DMS153 treated with DMSO at 0.1 percent for 48 hours (cell line): Measurements from ENCODE around the gene HSPA14.
"Not testable (repeated sequence)": the region's sequence is repeated elsewhere in the genome, so short reads cannot be mapped to it uniquely, and the experiment has no call there.

Experiments
- DNase-seq: peaks from one replicate; lab custom pipeline; 2025; ENCODE audit not compliant: unreplicated experiment; lab: John Stamatoyannopoulos, UW

HSPA14 gene

DNA sequence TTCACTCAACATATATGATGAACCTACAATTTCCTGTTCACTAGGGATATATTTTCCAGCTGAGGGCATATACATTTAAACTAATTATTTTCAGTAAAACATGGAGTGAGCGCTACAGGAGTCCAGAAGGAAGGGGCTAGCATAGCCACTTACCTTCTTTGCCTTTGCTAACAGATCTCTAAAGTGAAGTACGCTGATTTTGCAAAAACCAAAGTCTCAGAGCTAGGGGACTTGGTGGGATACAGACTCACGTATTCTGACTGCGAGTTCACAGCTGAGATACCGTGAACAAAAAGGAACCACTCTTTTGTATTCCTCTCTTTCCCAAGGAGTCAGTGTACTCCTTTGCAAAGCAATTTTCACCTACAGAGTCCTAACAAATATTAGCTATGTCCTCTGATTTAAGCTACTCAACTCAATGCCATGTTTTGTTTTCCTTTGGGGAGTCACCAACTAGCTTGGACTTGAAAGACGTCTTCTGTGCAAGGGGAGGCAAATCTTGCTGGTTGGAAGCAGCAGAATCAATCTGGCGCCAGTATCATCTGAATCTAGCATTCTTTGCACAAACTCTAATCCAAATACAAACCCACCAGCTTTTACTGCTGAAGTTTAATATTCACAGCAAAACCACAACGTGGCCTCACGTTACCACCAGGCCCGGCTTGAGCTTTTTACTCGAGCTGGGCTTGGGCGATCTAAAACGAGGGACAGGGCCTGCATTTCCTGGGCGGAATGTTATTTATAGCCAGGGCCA is 926 bp upstream of the HSPA14 start:
- no peak for DNase-seq

DNA sequence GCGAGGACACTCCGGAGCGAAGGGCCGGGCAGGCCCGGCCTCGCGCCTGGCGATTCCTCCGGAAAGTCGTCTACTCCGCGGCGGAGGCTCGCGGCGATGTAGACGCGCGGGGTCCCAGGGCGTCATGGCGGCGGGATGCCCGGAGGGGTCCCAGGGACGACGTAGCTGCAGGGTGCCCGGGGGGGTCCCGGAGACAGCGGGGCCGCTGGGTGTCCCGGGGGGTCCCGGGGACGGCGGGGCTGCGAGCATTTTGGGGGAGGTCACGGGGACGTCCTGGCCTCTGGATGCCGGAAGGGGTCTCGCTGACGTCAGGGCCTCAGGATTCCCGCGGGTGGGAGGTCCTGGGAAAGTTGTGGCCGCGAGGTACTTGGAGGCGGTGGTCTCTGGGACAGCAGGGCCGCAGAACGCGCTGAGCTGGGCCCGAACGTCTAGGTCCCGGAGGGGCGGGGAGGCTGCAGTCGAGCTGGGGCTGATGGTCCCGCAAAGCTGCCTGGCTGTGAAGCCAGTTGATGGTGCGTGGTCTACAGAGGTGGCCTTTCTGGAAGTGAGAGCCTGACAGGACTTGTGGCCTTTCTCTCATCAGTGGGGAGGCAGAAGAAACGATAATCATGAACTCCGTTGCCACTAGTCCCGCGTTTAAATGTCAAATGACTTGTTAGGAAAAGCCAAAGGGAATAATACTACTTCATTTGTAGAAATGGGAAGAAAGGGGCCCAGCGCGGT is 637 bp downstream of the HSPA14 start:
- DNase-seq = no peak

- no peak for DNase-seq
Measured at GRCh38 chr10:14839305-14839695, 1.2 kb downstream of the HSPA14 start.

DNA sequence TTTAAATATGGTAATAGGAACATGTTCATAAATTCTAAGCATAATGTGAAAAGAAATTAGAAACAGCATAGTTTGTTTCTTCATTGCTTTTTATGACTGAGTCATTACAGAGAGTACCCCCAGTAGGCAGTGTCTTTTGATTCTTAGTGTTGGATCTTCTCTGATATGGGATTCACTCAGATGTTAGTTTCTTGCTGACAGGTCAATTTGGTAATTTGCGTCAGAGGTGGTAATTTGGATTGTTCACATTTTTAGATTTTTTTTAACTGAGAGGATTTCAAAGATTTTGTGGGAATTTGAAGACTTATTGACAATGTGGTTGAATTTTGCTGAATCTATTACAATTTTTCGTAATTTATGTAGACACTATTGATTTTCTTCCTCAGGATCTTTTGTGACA is 2.1 kb downstream of the HSPA14 start:
- DNase-seq = no peak

GRCh38 chr10:14843327-14843988 is 5.4 kb downstream of the HSPA14 start:
- no peak for DNase-seq

GRCh38 chr10:14844948-14845347 is 6.8 kb downstream of the HSPA14 start:
- no peak for DNase-seq

GRCh38 chr10:14852236-14852635 is 14.1 kb downstream of the HSPA14 start:
- no peak for DNase-seq

GRCh38 chr10:14855453-14855852 is 17.3 kb downstream of the HSPA14 start:
- no peak for DNase-seq

DNA sequence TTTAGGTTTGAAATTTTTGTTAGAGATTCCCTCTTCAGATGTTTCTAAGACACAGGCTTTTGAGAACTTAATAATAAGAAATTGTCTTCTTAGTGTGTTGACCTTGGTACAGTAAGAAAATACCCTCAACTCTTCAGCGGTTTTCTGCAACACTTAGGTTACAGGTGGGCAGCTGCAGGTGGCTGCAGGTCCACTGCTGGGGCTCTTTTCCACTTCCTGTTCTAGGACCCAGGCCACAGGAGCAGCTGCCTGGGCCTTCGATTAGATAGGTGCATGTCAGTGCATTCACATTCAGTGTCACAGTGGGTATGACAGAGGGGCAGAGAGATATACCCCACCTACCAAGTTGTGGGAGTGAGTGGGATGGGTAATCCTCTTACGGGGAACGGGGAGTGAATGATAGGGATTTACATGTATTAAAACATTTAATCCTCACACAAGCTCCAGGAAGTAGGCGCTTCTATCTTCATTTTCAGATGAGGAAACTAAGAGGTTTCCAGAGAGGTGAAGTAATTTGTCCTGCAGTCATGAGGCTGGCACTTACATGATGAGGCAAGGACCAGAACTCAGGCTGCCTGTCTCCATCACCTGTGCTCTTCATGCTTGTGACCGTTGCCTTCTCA is 20.3 kb downstream of the HSPA14 start:
- DNase-seq = no peak

DNA sequence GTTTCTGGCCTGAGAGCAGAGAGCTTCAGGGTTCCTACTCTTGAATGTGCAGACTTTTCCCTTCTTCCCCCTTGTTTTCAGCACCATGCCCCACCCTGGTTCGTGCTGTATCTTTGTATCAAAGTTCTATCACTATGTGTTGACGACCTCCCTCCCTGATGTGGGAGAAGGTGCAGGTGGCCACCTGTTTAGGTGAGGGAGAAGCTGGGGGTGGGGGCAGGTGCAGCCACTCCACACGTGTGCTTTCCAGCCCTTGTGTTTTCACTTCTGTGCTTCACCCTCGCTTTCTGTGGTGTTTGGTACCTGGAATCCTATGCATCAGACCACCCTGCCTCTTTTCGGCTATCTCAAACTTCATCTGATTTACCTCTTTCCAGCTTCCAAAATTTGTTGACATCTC is 20.9 kb downstream of the HSPA14 start:
- no peak for DNase-seq

GRCh38 chr10:14859775-14860174 is 21.7 kb downstream of the HSPA14 start:
- no peak for DNase-seq

DNA sequence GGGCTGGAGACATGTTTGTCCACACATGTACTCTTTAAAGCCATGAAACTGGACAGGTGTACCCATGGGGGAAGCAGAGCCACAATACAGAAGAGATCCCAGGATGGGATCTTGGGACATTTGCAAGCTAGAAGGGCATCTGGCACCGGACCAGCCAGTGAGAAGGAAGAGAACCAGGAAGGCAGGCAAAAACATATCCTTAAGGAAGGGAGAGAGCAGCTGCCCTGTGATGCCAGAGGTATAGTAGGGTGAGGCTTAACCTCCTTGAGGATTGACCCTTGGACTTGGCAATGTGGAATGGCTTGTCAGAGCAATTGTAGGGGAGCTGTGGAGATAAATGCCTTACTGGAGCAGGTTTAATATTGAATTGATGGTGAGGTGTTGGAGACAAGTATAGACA is 22.7 kb downstream of the HSPA14 start:
- no peak for DNase-seq

GRCh38 chr10:14864466-14864865 is 26.4 kb downstream of the HSPA14 start:
- DNase-seq = not testable (repeated sequence)

- DNase-seq = not testable (repeated sequence)
Measured at GRCh38 chr10:14864871-14865270, 26.8 kb downstream of the HSPA14 start.

DNA sequence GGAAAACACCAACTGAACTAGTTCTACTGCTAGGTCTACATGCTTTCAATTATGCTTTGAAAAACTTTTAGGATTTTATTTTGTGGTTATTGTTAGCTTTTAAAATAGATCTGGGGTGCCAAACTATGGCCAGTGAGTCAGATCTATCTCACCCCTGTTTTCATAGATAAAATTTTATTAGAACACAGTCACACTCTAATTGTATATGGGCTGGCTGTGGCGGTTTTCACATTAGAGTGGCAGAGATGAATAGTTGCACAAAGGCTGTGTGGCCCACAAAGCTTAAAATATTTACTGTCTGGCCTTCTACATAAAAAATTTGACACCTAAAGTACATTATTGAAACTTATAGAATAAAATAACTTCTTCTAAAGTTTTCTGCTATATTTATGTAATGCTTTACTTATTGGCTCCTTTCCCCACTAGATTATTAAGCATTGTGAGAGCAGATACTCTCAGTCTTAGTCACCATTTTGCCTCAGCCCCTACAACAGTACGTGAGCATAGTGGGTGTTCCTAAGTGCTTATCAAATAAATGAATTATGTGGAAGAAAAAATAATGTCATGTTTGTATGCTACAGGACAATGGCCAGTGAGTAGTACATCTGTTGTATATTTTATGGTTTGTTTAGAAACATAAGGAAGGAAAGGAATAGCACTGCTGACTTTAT is 35.1 kb downstream of the HSPA14 start:
- DNase-seq = no peak

DNA sequence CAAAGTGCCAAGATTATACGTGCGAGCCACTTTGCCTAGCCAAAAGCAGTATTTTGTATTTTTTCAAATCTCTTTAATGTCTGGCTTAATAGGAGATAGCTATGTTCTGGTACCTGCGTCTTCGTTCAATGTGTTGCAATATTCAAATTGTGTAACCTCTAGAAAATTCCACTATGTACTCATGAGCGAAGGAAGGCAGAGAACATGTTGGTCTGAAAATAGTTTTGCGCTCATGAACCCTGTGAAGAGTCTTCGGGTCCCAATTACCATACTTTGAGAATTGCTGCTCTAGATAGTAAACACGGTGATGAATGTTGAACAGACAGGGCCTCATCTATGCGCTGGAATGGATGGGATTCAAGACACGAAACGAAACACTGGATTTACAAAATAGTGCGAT is 37.8 kb downstream of the HSPA14 start:
- DNase-seq = no peak

- no peak for DNase-seq
Measured at GRCh38 chr10:14876764-14877163, 38.7 kb downstream of the HSPA14 start.

- DNase-seq = peak; percentile 32
Measured at GRCh38 chr10:14878266-14879123, 40.4 kb downstream of the HSPA14 start, which contains the start of gene SUV39H2. SUV39H2 (plus strand) TSS chr10:14878866; CDS start chr10:14878889, 23 bp downstream.

GRCh38 chr10:14879124-14879927 is 41.2 kb downstream of the HSPA14 start:
- DNase-seq = no peak
